ENCODE measurements around the gene MYH9.

MYH9 gene

DNA sequence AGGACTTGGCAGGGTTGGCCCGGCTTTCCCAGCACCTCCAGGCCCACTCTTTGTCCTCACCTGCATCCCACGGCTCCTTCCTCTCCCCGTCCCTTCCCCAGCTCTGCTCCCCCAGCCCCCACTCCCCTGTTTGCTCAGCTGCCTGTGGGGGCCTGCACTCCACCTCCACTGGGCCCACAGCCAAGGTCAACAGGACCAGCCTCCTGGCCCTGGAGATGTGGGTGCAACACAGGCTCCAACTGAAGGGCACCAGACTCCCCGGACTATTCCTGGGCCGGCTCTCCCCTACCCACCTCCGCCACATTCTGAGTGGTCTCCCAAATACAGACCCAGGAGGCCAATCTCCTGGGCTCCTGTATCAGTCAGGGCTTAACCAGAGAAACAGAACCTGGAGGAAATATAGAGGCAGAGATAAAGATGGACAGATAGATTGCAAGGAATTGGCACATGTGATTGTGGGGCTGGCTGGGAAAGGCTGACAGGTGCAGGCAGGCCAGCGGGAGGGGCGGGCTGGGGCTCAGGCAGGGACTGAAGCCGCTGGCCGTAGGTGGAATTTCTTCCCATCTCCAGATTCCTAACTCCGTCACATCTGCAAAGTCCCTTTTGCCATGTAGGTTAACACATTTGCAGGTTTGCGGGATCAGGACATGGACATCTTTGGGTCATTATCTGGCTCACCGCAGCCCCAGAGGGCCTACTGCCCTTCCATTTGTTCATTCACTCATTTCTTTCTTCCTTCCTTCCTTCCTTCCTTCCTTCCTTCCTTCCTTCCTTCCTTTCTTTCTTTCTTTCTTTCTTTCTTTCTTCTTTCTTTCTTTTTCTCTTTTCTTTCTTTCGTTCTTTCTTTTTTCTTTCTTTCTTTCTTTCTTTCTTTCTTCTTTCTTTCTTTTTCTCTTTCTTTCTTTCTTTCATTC, 45.8 kb upstream of the MYH9 start (continued):
- TF ChIP-seq PRDM10 (tag by site-specific recombination; IDR thresholded peaks at IDR 0.05) (0 out of 2 replicates have a peak, but pooled peaks have one; percentile 11), ZNF280D (tag by site-specific recombination; IDR thresholded peaks at IDR 0.05) (no peak), KLF10 (tag by site-specific recombination; IDR thresholded peaks at IDR 0.05) (no peak), HOXA7 (CRISPR knock-in tag; IDR thresholded peaks at IDR 0.05; ENCODE audit: borderline replicate concordance) (no peak), YY1 (tag by site-specific recombination; IDR thresholded peaks at IDR 0.05) (no peak), ZNF623 (tag by site-specific recombination; IDR thresholded peaks at IDR 0.05) (no peak), ZNF366 (tag by site-specific recombination; conservative IDR thresholded peaks at IDR 0.05) (peak; percentile 97), EGR2 (tag by site-specific recombination; IDR thresholded peaks at IDR 0.05; ENCODE audit: low read depth) (peak; percentile 98), ZNF660 (tag by site-specific recombination; IDR thresholded peaks at IDR 0.05) (no peak), ZXDB (tag by site-specific recombination; IDR thresholded peaks at IDR 0.05) (peak; percentile 52; the same call in 1 of the 2 replicates), IKZF3 (tag by site-specific recombination; IDR thresholded peaks at IDR 0.05) (peak; percentile 8; the same call in 1 of the 2 replicates), ZNF548 (tag by site-specific recombination; IDR thresholded peaks at IDR 0.05) (no peak)
- TF ChIP-seq, protein P1, sequence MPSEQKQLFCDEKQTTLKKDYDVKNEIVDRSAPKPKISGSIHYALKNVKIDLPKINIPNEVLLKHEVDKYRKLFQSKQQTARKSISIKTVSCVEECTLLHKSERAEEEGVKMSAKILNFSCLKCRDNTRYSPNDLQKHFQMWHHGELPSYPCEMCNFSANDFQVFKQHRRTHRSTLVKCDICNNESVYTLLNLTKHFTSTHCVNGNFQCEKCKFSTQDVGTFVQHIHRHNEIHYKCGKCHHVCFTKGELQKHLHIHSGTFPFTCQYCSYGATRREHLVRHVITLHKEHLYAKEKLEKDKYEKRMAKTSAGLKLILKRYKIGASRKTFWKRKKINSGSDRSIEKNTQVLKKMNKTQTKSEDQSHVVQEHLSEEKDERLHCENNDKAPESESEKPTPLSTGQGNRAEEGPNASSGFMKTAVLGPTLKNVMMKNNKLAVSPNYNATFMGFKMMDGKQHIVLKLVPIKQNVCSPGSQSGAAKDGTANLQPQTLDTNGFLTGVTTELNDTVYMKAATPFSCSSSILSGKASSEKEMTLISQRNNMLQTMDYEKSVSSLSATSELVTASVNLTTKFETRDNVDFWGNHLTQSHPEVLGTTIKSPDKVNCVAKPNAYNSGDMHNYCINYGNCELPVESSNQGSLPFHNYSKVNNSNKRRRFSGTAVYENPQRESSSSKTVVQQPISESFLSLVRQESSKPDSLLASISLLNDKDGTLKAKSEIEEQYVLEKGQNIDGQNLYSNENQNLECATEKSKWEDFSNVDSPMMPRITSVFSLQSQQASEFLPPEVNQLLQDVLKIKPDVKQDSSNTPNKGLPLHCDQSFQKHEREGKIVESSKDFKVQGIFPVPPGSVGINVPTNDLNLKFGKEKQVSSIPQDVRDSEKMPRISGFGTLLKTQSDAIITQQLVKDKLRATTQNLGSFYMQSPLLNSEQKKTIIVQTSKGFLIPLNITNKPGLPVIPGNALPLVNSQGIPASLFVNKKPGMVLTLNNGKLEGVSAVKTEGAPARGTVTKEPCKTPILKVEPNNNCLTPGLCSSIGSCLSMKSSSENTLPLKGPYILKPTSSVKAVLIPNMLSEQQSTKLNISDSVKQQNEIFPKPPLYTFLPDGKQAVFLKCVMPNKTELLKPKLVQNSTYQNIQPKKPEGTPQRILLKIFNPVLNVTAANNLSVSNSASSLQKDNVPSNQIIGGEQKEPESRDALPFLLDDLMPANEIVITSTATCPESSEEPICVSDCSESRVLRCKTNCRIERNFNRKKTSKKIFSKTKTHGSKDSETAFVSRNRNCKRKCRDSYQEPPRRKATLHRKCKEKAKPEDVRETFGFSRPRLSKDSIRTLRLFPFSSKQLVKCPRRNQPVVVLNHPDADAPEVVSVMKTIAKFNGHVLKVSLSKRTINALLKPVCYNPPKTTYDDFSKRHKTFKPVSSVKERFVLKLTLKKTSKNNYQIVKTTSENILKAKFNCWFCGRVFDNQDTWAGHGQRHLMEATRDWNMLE (tag by site-specific recombination; conservative IDR thresholded peaks at IDR 0.05; ENCODE audit: low read depth), result no peak

Data from HEK293 (cell line).